IPS DF 19.7 (cell line): Measurements from ENCODE around the gene OR2A7.
"Not testable (repeated sequence)": the region's sequence is repeated elsewhere in the genome, so short reads cannot be mapped to it uniquely, and the experiment has no call there.

ENCODE experiments used
- DNase-seq: peaks from one replicate; pipeline ENCODE4 v3.0.0-alpha.2; 2013; ENCODE audit warnings: low read depth, low spot score

OR2A7 gene

DNA sequence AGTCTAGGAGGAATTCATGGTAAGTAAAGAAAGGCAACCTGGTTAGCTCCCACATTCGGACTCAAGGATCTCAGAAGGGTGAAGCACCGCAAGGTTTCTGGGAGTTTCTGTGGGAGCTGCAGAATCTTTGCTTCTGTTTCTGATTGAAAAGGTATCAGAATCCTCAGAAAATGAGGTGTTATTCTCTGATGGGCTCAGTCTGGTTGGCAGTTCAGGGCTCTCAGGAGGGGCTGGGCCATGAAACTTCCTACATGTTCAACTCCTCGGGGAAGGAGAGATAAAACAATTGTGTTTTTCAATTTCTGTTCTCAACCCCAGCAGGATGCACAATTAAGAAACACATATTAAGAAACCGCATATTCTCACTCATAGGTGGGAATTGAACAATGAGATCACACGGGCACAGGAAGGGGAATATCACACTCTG lies 9.1 kb downstream of the OR2A7 start:
- no peak for DNase-seq

GRCh38 chr7:144252307-144252706 lies 12.3 kb downstream of the OR2A7 start:
- not testable (repeated sequence) for DNase-seq

DNA sequence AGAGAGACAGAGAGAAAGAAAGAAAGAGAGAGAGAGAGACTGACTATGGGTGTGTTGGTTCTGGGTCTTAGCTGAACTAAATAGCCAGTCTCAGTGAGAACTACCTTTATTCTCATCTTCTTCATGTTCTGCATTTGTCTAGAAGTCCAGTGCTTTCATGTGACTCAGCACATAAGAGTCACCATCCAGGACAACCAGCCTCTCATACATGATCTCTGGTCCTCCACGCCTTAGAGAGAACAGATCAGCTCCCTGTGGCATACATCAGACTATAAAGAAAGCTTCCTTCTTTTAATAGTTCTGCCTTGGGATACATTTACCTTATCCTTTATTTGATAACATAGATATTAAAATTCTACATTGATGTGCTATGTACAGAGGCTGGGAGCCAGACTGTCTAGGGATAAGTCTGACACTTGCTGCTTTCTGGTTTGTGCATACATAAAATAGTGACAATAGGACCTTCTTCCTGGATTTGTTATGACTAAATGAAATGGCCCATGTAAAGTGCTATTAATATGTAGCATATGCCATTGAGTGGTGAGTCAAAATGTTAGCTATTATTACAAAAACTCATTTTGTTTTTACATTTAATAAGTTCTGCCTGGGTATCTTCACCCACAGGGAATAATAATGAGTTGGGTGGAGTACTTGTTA lies 16.8 kb downstream of the OR2A7 start:
- not testable (repeated sequence) for DNase-seq

- DNase-seq: not testable (repeated sequence)
Observed at GRCh38 chr7:144246967-144247366, 17.6 kb downstream of the OR2A7 start.

- not testable (repeated sequence) for DNase-seq
Observed at GRCh38 chr7:144245372-144245771, 19.2 kb downstream of the OR2A7 start.

GRCh38 chr7:144239365-144239764 lies 25.2 kb downstream of the OR2A7 start, which contains the start of gene OR2A42:
TSS of gene OR2A42 (minus strand) at chr7:144239605. CDS start at chr7:144232843, 6,762 bp downstream.
- not testable (repeated sequence) for DNase-seq

- DNase-seq: not testable (repeated sequence)
Observed at GRCh38 chr7:144238530-144239082, 26.0 kb downstream of the OR2A7 start.

- not testable (repeated sequence) for DNase-seq
Observed at GRCh38 chr7:144233039-144233438, 31.6 kb downstream of the OR2A7 start.

DNA sequence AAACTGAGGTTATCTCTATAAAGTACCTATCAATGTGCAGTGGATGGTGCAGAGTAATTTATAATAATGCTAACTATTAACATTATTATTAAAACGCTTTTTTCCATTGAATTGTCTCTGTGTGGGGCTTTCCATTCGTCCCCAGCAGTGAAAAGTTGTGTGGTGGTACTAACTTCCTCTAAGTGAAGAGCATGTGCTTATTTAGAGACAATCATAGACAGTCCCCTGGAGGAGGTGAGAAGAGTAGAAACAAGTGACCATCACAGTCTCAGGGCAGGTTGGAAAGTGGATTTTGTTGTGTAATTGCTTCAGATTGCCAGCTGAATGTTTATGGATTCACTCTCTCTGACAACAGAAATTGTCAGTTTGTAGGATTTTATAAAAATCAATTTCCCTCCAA lies 33.6 kb downstream of the OR2A7 start:
- DNase-seq: not testable (repeated sequence)

DNA sequence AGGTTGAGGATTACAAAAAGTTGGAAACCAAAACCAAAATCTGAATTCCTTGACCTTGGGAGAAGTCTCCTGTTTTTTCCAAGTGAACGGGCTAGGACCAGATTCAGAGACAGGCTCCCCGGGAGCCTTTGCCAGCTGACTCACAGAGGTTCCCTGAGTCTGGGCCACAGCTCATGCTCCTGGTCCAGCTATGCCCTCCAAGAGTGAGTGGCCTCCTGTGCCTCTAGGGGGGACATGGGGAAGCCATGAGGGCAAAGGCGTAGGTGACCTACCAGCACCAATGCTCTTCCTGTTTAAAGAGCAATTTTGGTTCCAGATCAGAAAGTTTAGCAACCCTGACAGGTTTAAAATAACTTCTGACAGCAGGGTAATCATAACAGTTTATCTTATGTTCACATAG lies 35.8 kb downstream of the OR2A7 start:
- not testable (repeated sequence) for DNase-seq

GRCh38 chr7:144226866-144227265 lies 37.7 kb downstream of the OR2A7 start:
- DNase-seq: not testable (repeated sequence)

DNA sequence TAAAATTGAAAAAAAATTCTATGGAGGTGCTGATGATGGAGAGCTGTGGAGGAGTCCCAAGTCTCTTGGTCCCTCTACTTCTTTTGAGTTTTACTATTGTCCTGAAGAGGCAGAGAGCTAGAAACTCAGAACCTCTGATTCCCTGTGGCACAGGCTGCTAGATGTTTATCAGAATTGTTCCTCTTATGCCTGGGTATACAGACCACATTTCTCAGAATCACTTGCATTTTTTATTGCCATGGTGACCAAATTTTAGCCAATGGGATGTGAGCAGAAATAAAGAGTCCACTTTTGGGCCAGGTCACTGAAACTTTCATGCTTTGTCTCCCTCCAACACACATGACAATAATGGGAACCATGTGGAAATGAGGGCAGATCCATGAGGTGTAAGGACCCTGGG lies 40.9 kb downstream of the OR2A7 start:
- DNase-seq: not testable (repeated sequence)

DNA sequence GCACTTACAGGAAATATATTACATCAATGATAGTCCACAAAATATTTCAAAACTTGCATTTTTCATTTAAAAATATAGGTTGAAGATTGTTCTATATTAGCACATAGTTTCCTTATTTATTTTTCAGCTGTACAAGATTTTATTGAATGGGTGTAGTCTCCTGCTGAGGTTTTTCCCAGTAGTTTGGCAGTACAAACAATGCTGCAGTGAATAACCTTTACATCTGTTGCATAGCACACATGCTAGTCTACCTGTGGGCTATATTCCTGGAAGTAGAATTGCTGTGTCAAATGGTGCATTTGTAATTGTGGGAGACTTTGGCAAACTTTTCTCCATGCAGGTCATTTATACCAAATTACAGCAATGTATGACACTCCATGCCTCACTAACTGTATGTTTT lies 44.1 kb downstream of the OR2A7 start:
- not testable (repeated sequence) for DNase-seq

GRCh38 chr7:144219149-144219548 lies 45.4 kb downstream of the OR2A7 start:
- not testable (repeated sequence) for DNase-seq

DNA sequence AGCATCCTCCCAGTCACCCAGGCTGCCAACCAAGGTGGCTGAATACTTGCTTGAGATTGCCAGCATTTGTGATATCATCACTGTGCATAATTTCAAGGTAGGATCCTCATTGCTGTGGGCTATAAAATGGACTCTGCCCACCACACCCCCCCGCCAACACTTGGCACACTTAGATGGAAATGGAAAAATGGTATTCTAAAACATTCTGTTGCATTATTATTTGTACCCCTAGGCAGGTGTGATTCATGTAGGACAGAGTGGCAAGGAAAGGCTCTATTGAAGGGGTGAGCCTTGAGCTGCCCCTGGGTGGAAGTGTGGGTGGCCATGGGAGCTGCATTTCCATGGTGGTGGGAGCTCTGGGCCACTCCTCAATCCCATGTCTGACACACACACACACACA lies 46.0 kb downstream of the OR2A7 start:
- DNase-seq: not testable (repeated sequence)

GRCh38 chr7:144217200-144217599 lies 47.4 kb downstream of the OR2A7 start:
- DNase-seq: not testable (repeated sequence)
